ENCODE data around the gene ARL15. TPM values are rescaled to one million over a fixed set of nuclear protein-coding genes. Genes with fewer than 3 reads are reported as not detected.

Gene ARL15
- total and polyA plus RNA-seq, 7 donors: 11.7 to 30.7 (median 16.6) TPM

GRCh38 chr5:54146390-54146789, 164.0 kb downstream of the ARL15 start:
- TF ChIP-seq POLR2AphosphoS5 (IDR thresholded peaks at IDR 0.05) (no peak), EP300 (IDR thresholded peaks at IDR 0.05) (no peak), POLR2A (IDR thresholded peaks at IDR 0.05) (no peak), CTCF (IDR thresholded peaks at IDR 0.05) (no peak)
- Histone ChIP-seq H3K9me3 (no peaks in the 10 kb centered on the region), H3K4me1 (peaks cover 0 to 12% (median 5%) of the 10 kb centered on the region in 4 donors), H3K4me3 (no peak overlapping the region), H3K27ac (no peak overlapping the region), H3K36me3 (no peaks in the 10 kb centered on the region), H3K27me3 (no peaks in the 10 kb centered on the region)
- no peak for DNase-seq
- 86 to 91% methylated on average over 3 of the region's 3 CpGs for WGBS, 2 donors
- intact Hi-C loops (cut with DNase I): no loop called here

GRCh38 chr5:54140247-54140840, 170.0 kb downstream of the ARL15 start:
- H3K4me3 ChIP-seq: no peak overlapping the region
- H3K9me3 ChIP-seq: no peaks in the 10 kb centered on the region
- DNase-seq: no peak
- H3K27me3 ChIP-seq: no peaks in the 10 kb centered on the region
- no peak for TF ChIP-seq EP300 (IDR thresholded peaks at IDR 0.05)
- no peak for TF ChIP-seq POLR2AphosphoS5 (IDR thresholded peaks at IDR 0.05)
- TF ChIP-seq POLR2A (IDR thresholded peaks at IDR 0.05): no peak
- no peak for TF ChIP-seq CTCF (IDR thresholded peaks at IDR 0.05)
- 93 to 97% methylated on average over 2 of the region's 2 CpGs for WGBS, 2 donors
- intact Hi-C loops (cut with DNase I): no loop called here
- no peaks in the 10 kb centered on the region for H3K36me3 ChIP-seq
- no peak overlapping the region for H3K27ac ChIP-seq
- peaks cover 0 to 23% (median 12%) of the 10 kb centered on the region in 4 donors for H3K4me1 ChIP-seq

GRCh38 chr5:54136516-54137440, 173.6 kb downstream of the ARL15 start:
- TF ChIP-seq POLR2A (IDR thresholded peaks at IDR 0.05): no peak
- TF ChIP-seq CTCF (IDR thresholded peaks at IDR 0.05): no peak
- no peak for TF ChIP-seq POLR2AphosphoS5 (IDR thresholded peaks at IDR 0.05)
- Histone ChIP-seq H3K27me3 (no peaks in the 10 kb centered on the region), H3K27ac (peak overlapping the region in 1 of 4 donors; percentile 29), H3K36me3 (no peaks in the 10 kb centered on the region), H3K4me3 (no peak overlapping the region), H3K9me3 (no peaks in the 10 kb centered on the region), H3K4me1 (peaks cover 0 to 31% (median 15%) of the 10 kb centered on the region in 4 donors)
- intact Hi-C loops (cut with DNase I): no loop called here
- 84 to 86% methylated on average over 5 of the region's 5 CpGs for WGBS, 2 donors
- no peak for DNase-seq

GRCh38 chr5:54135042-54135441, 175.3 kb downstream of the ARL15 start:
- H3K4me1 ChIP-seq: peaks cover 0 to 31% (median 15%) of the 10 kb centered on the region in 4 donors
- 79 to 84% methylated on average over 2 of the region's 2 CpGs for WGBS, 2 donors
- no peak for TF ChIP-seq EP300 (IDR thresholded peaks at IDR 0.05)
- TF ChIP-seq POLR2A (IDR thresholded peaks at IDR 0.05): no peak
- TF ChIP-seq CTCF (IDR thresholded peaks at IDR 0.05): no peak
- TF ChIP-seq POLR2AphosphoS5 (IDR thresholded peaks at IDR 0.05): no peak

More at GRCh38 chr5:54135042-54135441, 175.3 kb downstream of the ARL15 start:
- intact Hi-C loops (cut with DNase I): no loop called here
- Histone ChIP-seq H3K9me3 (no peaks in the 10 kb centered on the region), H3K36me3 (no peaks in the 10 kb centered on the region), H3K27ac (peak overlapping the region in 1 of 4 donors; percentile 3), H3K27me3 (no peaks in the 10 kb centered on the region), H3K4me3 (no peak overlapping the region)
- no peak for DNase-seq

All from sigmoid colon (tissue), 7 donors.